ENCODE measurements around the gene SLC10A1.

The SLC10A1 gene

DNA sequence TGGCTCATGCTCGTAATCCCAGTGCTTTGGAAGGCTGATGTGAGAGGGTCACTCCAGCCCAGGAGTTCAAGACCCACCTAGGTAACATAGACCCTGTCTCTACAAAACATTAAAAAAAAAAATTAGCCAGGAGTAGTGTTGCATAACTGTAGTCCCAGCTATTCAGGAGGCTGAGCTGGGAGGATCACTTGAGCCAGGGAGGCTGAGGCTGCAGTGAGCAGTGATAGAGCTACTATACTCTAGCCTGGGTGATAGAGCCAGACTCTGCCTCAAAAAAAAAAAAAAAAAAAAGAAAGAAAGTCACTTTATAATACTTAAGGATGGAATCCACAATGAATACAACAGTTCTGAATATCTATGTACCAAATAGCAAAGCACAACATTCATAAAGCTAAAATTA lies 10.2 kb upstream of the SLC10A1 start:
- DNase-seq, result no peak

DNA sequence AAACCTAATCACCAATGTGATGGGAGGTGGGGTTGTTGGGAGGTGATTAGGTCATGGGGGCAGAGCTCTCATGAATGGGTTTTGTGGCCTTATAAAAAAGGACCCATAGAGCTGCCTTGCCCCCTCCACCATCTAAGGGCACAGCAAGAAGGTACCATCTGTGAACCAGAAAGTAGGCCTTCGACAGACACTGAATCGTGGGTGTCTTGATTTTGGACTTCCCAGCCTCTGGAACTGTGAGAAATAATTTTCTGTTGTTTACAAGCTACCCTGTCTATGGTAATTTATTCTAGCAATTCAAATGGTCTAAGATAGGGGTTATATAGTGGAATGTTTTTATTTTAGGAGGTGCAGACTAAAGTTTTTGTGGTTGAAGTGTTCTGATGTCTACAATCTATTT lies 7.9 kb upstream of the SLC10A1 start:
- no peak for DNase-seq

DNA sequence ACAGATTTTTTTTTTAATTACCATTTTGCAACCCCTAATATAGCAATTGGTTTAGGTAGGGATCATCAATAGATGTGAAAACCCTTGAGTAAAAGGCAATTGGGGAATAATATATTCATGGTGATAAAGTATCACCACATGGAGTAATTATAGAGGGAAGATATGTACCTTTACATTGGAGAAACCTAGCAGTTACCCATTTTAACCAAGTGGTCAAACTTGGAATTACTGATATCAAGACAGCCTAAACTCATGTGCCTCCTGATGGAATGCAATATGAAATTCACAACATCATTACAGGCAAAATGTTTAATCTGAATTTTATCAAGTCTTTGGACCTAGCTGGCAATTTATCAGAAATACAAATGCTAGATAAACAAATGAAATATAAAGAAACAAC lies 6.7 kb upstream of the SLC10A1 start:
- DNase-seq, result no peak

DNA sequence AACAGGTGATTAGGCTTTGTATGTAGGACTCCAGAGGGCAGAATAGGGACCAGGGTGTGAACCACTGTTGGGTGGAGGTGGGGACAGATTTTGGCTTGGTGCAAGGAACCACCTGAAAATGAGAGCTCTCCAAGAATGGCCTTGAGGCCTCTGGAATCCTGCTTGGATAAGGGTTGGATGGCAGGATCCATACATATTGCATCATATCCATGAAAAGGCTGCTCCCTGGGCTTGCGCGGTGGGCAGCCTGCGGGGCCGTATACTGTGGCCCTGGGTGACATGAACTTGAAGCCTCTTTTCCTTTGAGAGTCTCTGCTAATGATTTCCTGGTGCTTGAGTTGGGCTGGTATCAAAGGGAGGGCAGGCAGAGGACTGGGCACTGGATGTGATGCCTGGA lies 1.3 kb upstream of the SLC10A1 start:
- DNase-seq, result no peak

DNA sequence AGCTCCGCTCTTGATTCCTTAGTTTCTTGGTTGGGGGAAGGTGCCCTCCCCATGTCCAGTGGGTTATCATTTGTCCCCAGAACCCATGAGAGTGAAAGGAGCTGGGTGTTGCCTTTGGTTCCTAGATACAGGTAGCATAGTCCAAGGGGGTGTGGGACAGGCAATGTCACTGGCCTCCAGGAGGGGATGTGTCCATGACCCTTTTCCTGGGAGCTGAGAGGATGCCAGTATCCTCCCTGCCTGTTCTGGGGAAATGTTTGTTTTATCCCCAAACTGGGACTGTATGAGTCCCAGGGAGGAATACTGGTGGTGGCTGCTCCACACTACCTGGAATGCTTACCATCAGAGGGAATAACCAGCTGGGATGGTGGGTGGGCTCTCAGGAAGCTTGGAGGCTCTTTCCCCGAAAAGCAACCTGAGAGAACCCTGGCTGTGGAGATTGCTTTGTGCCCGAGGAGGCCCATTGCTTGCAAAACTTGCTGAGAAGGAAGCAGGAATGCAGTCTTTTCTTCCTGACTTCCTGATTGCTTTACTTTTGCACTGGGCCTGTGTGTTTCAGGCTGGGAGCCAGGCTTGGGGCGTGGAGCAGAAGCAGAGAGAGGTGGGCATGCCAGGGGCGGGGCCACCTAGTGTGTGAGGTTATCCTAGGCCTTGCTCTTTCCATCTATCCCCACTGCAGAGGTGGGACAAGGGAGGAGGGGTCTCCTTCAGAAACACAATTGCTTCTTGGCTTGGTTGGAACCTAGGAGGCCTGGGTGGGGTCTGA lies 715 bp upstream of the SLC10A1 start:
- no peak for DNase-seq

DNA sequence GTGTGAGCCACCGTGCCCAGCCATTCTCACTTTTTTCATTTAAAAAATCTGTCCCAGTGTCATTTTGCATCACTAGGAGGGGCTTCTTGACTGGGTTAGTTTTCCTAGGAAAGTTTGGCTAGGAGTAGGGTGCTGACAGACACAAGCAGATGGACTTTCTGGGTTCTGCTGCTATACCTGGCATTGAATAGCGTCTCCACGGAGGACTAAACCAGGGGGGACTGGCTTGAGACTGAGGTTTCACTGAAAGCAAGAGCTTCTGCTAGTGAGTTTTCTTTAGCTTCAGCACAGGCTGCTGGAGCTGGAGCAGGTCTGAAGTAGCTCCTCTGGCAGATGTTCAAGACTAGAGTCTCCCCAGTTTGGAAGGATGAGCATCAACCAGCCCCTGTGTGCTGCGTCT lies 1.4 kb downstream of the SLC10A1 start:
- no peak for DNase-seq

DNA sequence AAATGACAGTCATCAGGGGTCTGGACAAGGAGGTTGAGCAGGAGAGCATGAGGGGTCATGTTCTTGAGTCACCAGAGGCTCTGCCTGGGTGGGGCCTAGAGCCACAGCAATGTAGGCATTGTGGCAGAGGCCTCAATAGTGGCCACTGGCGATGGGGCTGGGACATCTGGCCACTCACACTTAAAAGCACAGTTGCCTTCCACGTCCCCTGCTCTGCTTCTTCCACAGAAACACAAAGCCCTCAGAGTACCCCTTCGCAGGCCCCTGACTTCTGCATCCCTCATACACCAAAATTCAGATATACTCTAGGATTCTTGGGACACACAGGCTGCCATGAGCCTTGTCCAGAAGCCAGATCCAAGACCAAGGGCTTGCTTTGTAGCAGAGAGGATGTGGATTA lies 2.2 kb downstream of the SLC10A1 start:
- no peak for DNase-seq

DNA sequence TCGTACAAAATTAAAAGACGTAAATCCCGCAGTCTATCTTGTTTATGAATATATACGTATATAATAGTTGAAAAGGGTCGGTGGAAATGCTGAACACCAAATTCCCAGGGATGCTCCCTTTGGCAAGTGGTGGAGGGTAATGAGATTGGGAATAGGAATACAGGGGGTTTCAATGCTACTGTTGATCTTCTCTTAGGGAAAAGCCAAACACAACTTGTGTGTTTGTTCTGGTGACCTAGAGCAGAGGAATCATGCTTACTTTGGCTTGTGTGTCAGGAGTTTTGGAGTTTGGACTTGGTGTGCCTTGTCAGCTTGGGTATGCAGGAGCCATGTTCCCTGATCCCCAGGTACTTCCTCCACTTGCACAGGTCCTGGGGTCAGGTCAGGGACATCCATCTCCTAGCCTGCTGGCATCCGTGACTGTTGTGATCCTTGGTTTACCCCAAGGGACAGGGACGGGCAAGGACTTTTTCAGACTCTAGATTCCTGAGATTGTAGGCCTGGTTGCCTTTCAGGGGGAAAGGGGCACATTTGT lies 4.1 kb downstream of the SLC10A1 start:
- no peak for DNase-seq

DNA sequence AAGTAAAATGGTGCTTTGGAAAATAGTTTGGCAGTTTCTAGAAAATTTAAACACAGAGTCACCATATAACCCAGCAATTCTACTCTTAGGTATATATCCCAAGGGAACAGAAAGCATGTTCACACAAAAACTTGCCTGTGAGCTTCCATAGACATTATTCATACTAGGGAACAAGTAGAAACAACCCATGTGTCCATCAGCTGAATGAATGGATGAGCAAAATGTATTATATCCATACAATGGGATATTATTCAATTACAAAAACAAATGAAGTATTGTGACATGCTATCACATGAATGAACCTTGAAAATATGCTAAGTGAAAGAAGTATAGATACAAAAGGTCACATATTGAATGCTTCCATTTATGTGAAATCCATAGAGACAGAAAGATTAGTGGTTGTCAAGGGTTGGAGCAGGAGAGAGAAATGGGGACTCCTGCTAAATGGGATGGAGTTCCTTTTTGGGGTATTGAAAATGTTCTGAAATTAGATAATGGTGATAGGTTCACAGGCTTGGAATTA lies 7.9 kb downstream of the SLC10A1 start:
- no peak for DNase-seq

DNA sequence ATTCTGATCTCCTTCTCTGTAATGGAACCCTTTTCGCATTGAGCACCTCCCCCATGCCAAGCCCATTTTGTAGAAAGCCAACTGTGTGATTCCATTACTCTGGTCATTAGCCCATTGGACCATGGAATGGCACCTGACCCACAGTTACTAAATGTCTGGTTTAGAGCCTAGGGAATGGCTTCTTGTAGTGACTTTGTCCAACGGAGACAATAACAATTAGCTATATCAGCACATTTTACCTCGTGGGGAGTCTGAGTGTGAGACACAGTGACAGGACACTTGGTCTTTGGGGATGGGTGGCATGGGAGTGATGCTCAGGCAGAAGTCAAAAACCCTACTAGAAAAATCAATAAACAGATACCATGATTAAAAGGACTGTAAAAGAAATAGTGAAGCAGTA lies 10.4 kb downstream of the SLC10A1 start:
- DNase-seq, result no peak

DNA sequence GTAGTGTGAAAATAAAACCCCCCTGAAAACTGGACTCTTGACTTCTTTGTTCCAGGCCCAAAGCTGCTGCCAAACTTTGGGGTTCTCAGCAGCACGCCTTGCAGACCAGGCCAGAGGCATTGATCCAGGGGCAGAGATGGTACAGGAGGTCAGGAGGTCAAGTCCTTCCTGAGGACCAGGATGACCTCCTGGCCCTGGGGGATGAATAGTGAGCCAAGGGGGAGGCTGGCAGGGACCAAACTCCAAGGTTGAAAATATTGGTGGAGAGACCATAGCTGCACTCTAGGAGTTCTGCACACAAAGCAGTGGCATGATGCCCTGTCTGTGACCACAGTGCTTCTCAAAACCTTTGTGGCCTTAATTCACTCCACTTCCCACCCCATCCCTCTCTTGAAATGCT lies 12.1 kb downstream of the SLC10A1 start:
- DNase-seq, result no peak

DNA sequence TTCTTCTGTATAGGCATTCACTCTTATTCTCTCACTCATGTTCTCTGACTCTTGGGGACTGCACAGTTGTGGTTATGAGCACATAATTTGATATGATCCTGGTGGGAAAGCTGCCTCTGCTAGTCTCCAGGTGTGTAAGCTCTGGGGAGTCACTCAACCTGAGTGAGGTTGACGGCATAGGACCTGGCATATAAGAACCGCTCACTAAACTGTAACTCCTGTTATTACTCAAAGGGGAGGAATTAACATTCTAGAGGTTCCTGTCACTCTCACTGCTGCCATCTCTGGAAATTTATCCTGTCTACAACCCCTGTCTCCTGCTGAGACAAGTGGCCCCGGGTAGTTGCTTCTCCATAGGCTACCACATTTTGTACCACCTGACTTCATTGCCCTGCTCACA lies 16.1 kb downstream of the SLC10A1 start:
- no peak for DNase-seq

DNA sequence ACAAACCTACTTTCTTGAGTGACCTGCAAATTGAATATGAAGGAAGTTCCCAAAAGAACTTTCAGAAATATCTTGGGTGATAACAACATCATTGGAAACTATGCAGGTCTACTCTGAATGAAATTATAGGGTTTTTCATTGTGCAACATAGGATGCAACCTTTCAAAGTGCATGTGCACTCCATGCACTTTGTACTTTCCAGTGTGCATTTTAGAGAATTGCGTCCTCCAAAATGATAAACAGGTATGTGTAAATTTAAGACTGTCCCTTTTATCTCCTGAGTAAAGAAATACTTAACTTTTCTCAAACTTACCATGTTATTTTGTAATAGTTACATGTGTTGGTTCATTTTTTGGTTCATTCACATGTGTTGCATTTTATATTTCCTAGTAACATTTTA lies 16.9 kb downstream of the SLC10A1 start:
- DNase-seq, result no peak

DNA sequence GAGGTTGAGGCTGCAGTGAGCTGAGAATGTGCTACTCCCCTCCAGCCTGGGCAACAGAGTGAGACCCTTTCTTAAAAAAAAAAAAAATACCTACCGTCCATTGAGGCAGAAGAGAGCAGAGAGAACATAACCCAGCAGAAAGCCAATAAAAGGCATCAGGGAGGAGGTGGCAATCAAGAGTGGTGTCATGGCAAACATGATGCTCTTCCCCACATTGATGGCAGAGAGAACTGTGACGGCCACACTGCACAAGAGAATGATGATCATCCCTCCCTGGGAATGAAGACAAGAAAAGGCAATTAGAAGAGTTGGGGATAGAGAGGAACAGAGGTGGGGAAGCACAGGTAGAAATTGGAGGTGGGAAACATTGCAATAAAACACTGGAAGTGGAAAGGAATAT lies 18.0 kb downstream of the SLC10A1 start:
- DNase-seq, result no peak

DNA sequence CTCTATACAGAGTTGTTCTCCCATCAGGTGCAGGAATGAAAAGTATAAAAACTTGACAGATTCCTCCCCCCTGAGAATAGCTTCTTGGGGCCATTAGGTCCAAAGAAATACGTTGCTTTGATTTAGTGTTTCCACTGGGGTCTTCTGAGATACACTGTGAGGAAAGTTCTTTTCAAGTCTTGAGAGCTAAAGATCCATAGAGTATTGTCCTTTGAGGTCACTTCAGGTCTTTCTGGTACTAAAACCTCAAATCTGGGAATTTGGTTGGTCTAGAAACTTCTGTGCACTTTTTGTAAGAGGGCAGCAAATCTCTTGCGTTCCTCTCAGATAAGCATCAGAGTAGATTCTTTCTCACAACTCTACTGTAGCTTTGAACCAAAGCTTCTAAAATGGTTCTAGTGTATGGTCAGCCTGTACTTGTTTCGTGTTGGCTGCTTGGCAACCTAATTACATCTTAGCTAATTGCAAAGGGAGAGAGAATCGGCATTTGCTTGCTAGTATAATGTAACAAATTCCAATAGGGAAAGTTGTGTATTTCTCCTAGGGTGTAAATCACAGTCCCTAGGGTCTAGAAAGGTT lies 20.1 kb downstream of the SLC10A1 start:
- no peak for DNase-seq

DNA sequence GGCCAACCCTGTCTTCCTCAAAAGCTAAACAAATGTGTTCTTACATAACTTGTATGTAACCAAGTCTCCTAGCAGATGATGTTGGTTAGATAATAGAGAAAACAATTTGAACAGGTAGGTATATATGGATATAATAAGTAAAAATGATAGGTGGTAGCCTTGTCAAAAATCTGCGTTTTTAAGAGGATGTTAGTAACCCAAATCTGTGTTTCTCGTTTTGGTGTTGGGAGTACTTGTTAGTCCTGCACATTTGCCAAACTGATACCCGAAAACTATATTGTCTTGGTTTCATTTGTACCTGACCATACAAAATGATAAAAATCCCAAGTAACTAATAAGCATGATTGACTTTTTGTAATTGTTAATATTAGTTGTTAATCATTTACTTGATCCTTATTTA lies 22.0 kb downstream of the SLC10A1 start:
- no peak for DNase-seq

DNA sequence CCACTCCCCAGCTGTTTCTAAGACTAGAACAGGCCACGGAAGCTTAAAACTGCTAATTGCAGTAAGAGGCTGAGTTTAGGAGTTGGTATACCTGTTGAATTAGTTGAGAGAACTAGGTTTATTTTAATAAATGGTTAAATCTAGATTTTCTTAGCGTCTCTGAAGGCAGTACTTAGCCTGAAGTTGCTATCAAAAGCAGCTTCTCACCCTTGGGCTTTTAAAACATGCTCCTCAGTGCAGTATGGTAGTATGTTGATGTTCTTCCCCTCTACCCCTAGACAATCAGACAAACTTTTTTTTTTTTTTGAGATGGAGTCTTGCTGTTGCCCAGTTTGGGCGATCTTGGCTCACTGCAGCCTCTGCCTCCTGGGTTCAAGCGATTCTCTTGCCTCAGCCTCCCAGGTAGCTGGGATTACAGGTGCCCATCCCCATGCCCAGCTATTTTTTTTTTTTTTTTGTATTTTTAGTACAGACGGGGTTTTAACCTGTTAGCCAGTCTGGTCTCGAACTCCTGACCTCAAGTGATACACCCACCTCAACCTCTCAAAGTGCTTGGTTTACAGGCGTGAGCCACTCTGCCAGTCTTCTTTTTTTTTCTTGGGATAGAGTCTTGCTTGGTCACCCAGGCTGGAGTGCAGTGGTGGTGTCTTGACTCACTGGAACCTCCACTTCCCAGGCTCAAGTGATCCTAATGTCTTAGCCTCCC lies 23.3 kb downstream of the SLC10A1 start:
- no peak for DNase-seq

DNA sequence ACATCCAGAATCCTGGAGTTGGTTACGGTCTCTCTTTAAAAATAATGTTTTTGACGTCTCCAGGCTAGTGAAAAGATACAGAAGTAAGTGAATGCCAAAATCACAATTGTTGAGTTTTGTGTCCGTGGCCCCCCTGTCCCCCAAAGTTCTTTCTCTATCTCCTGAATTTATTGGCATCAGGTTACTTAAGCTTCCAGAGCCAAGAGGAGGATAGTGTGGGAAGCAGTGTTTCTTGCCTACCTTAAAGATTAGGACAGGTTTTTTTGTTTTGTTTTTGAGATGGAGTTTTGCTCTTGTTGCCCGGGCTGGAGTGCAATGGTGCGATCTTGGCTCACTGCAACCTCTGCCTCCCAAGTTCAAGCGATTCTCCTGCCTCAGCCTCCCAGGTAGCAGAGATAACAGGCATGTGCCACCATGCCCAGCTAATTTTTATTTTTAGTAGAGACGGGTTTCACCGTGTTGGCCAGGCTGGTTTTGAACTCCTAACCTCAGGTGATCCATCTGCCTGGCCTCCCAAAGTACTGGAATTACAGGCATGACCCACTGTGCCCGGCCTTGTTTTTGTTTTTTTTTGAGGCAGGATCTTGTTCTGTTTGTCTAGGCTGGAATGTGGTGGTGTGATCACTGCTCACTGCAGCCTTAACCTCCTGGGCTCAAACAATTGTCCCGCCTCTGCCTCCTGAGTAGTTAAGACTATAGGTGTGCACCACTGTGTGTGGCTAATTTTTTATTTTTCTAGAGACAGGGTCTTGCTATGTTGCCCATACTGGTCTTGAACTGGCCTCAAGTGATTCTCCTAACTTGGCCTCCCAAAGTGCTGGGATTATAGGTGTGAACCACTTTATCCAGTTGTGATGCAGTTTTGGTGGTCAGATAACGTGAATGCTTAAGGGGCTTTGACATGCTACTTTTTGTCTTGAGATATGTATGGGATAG lies 24.7 kb downstream of the SLC10A1 start:
- no peak for DNase-seq

DNA sequence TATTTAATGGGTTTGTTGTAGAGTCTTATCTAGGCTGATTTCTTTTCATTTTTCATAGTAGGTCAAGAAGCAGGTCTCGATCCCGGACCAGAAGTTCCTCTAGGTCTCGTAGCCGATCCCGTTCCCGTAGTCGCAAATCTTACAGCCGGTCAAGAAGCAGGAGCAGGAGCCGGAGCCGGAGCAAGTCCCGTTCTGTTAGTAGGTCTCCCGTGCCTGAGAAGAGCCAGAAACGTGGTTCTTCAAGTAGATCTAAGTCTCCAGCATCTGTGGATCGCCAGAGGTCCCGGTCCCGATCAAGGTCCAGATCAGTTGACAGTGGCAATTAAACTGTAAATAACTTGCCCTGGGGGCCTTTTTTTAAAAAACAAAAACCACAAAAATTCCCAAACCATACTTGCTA lies 25.9 kb downstream of the SLC10A1 start:
- DNase-seq, result no peak

DNA sequence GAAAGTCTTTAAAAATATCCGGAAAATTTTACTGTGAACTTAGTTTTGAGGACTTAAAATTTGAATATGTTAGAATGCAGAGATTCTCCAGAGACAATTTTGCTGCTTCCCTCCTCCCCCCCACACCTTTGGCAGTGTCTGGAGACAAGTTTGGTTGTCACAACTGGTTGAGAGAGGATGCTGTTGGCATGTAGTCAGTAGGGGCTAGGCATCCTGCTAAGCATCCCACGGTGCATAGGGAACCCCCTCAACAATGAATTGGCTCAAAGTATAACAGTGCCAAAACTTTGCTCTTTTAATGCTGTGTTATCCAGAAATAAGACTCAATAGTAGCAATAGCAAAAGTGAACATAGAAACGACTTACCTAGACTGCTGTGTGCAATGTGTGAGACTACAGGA lies 26.5 kb downstream of the SLC10A1 start:
- no peak for DNase-seq

DNA sequence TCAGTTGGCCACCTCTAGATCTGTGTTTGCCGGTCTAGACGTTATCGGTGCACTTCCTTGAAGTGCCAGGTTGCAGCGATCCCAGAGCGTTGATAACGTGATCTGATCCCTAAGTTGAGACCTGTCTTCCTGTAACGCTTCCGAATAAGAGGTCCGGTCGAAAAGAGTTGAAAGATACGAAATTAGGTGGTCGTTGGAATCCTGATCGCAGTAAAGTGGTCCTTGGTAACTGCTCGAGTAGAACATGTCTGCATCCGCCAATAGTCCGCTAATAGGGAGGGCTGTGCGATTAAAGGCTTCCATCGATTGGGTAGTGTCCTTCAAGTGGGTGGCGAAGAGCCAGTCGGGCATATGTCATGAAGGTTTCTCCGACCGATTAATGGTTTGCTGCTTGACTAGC lies 27.4 kb downstream of the SLC10A1 start:
- DNase-seq, result no peak

DNA sequence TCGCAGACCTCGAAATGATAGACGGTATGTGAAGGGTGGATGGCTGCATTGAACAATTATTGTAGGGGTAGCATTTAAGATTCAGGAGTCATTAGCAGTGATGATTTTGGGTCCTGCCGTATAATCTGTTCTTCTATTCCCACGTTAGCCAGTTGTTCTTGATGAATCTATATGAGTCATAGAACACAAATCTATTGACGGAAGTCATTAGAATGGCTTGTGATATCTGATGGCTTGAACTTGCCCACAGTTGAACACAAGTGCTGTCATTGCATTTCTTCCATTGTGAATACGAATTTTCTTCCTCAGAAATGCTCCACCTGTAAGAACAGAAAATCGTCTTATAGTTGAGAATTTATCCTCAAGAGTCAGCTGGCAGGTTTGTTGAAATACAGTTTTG lies 28.2 kb downstream of the SLC10A1 start:
- no peak for DNase-seq

Measured in NCI-H446 treated with DMSO at 0.1 percent for 48 hours (cell line).